Uterus (tissue), 2 donors: ENCODE measurements around the gene PBOV1.

Experiments
- CTCF ChIP-seq, 4 experiments: fragments of 200-600 bp in 2 of 4; fragments of 450-650 bp in 2 of 4; sonication (generic) in 2 of 4; IDR thresholded peaks; one replicate each; pipeline ENCODE4 v1.5.1; 2016 to 2019; ENCODE audit warnings: antibody characterized with exemption in 4 of 4, mild to moderate bottlenecking in 2 of 4, moderate library complexity in 1 of 4
- POLR2A ChIP-seq, 2 donors: fragments of 450-650 bp; IDR thresholded peaks; one replicate each; pipeline ENCODE4 v1.6.1; 2016; ENCODE audit warnings: antibody characterized with exemption in 2 of 2, mild to moderate bottlenecking in 1 of 2, moderate library complexity in 1 of 2

- TF ChIP-seq CTCF (IDR thresholded peaks at IDR 0.05) (no peak), POLR2A (IDR thresholded peaks at IDR 0.05) (no peak)
These were observed 13.4 kb downstream of the PBOV1 start for GRCh38 chr6:138204792-138205384.
